Uterus (tissue), 2 donors: ENCODE measurements around the gene BAIAP2.

ENCODE experiments used
- POLR2A ChIP-seq, 2 donors: fragments of 450-650 bp; IDR thresholded peaks; one replicate each; pipeline ENCODE4 v1.6.1; 2016; ENCODE audit warnings: antibody characterized with exemption in 2 of 2, mild to moderate bottlenecking in 1 of 2, moderate library complexity in 1 of 2
- TF ChIP-seq, protein P1 (sequence below), 4 experiments: fragments of 200-600 bp in 2 of 4; fragments of 450-650 bp in 2 of 4; sonication (generic) in 2 of 4; IDR thresholded peaks; one replicate each; pipeline ENCODE4 v1.5.1; 2016 to 2019; ENCODE audit warnings: antibody characterized with exemption in 4 of 4, mild to moderate bottlenecking in 2 of 4, moderate library complexity in 1 of 4

DNA sequence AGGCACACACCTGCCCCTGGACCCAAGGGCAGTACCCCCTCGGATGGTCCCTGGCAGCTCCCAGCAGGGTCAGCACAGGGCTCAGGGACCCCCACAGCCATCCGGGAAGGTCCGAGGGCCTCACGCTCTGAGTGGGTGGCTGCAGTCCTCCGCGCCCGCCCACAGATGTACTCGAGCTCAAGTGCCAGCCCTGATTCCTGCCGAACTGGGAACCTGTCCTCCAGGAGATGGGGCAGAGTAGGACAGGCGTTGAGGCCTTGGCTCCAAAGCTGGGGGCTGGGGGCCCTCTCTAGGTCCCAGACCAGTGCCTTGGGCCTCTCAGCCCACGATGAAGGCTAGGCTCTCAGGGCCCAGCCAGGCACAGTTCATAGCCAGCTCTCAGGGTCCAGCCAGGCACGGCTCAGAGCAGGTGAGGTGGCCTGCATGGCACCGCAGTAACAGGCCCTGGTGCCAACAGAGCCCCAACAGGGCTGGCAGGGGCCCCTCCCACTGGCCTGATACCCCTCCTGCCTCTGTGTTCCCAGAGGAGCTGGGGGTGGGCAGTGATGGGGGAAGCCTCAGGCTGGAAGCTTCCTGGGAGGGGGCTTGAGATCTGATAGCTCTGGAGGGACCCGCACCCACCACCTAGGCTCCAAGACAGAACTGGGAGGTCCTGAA, 94.9 kb downstream of the BAIAP2 start:
- TF ChIP-seq, protein P1, sequence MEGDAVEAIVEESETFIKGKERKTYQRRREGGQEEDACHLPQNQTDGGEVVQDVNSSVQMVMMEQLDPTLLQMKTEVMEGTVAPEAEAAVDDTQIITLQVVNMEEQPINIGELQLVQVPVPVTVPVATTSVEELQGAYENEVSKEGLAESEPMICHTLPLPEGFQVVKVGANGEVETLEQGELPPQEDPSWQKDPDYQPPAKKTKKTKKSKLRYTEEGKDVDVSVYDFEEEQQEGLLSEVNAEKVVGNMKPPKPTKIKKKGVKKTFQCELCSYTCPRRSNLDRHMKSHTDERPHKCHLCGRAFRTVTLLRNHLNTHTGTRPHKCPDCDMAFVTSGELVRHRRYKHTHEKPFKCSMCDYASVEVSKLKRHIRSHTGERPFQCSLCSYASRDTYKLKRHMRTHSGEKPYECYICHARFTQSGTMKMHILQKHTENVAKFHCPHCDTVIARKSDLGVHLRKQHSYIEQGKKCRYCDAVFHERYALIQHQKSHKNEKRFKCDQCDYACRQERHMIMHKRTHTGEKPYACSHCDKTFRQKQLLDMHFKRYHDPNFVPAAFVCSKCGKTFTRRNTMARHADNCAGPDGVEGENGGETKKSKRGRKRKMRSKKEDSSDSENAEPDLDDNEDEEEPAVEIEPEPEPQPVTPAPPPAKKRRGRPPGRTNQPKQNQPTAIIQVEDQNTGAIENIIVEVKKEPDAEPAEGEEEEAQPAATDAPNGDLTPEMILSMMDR (IDR thresholded peaks at IDR 0.05) = no peak
- TF ChIP-seq POLR2A (IDR thresholded peaks at IDR 0.05) = no peak
